ENCODE data around the gene SDE2. TPM values are rescaled to one million over a fixed set of nuclear protein-coding genes. Genes with fewer than 3 reads are reported as not detected.
"Not testable (repeated sequence)": the region's sequence is repeated elsewhere in the genome, so short reads cannot be mapped to it uniquely, and the experiment has no call there.

SDE2 gene
- total and polyA plus RNA-seq, 12 donors = 4.3 to 32.9 (median 16.9) TPM

DNA sequence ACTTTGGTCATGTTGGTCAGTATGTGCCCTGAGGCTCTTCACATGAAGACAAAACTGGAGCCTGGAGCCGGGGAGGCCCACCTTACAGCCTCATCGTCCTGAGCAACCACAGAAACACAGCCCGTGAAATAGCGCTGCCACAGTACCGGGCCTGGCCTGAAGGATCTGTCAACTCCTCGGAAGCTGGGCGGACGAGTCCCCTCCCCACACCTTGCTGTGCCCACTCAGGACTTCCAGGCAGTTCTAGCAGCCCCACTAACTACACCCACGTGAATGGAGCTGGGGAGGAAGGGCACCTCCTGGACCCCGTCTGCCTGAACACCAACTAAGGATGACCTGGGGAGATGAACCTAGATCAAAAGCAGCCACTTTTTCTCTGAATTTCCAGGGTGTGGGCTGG, 24.7 kb downstream of the SDE2 start:
- H3K9me3 ChIP-seq (replicated peaks in 1 of 3) = no peaks in the 10 kb centered on the region
- no peak overlapping the region for H3K4me3 ChIP-seq
- H3K27me3 ChIP-seq = no peaks in the 10 kb centered on the region
- 88 to 97% (median 91%) methylated on average over 6 to 10 of the region's 10 CpGs for WGBS, 4 donors
- TF ChIP-seq, protein P1, sequence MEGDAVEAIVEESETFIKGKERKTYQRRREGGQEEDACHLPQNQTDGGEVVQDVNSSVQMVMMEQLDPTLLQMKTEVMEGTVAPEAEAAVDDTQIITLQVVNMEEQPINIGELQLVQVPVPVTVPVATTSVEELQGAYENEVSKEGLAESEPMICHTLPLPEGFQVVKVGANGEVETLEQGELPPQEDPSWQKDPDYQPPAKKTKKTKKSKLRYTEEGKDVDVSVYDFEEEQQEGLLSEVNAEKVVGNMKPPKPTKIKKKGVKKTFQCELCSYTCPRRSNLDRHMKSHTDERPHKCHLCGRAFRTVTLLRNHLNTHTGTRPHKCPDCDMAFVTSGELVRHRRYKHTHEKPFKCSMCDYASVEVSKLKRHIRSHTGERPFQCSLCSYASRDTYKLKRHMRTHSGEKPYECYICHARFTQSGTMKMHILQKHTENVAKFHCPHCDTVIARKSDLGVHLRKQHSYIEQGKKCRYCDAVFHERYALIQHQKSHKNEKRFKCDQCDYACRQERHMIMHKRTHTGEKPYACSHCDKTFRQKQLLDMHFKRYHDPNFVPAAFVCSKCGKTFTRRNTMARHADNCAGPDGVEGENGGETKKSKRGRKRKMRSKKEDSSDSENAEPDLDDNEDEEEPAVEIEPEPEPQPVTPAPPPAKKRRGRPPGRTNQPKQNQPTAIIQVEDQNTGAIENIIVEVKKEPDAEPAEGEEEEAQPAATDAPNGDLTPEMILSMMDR (IDR thresholded peaks at IDR 0.05) = no peak
- TF ChIP-seq POLR2A (IDR thresholded peaks at IDR 0.05) = no peak
- no peaks in the 10 kb centered on the region for H3K36me3 ChIP-seq (replicated peaks in 1 of 2)
- H3K4me1 ChIP-seq (replicated peaks in 1 of 2) = no peaks in the 10 kb centered on the region
- no peak overlapping the region for H3K27ac ChIP-seq
- intact Hi-C loops (cut with DNase I) = loop anchor here in 1 of 2 donors (10.0 kb wide), 1 partner anchor 200 kb away; the partner anchor contains the start of gene SRP9
- peak in 1 of 7 donors; percentile 36 for DNase-seq

DNA sequence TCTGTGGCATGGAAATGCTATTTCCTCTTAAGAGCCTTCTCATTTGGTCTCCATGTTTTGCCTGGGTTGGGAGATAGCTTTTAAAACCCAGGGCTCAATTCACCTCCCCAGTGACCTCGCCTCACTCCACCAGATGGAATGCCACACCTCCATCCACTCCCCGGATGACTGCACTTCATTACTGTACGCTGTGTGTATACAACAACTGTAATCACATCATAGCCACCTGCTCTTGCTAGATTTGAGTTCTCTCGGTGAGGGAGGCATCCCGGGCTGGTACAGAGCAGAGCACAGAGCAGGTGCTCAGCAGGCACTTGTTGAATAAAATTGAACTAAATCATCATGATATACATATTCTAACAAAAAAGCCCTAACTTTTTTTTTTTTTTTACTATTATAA, 26.0 kb downstream of the SDE2 start:
- Histone ChIP-seq H3K27me3 (no peaks in the 10 kb centered on the region), H3K4me1 (replicated peaks in 1 of 2) (no peaks in the 10 kb centered on the region), H3K4me3 (no peak overlapping the region), H3K27ac (no peak overlapping the region), H3K36me3 (replicated peaks in 1 of 2) (no peaks in the 10 kb centered on the region), H3K9me3 (replicated peaks in 1 of 3) (no peaks in the 10 kb centered on the region)
- WGBS, 4 donors = 74 to 86% (median 83%) methylated on average over 5 of the region's 5 CpGs
- intact Hi-C loops (cut with DNase I) = loop anchor here in 1 of 2 donors (10.0 kb wide), 1 partner anchor 198 kb away; the partner anchor contains the start of gene SRP9
- no peak for TF ChIP-seq POLR2A (IDR thresholded peaks at IDR 0.05)
- TF ChIP-seq, protein P1 (IDR thresholded peaks at IDR 0.05) = no peak
- DNase-seq = peak in 1 of 7 donors; percentile 24

DNA sequence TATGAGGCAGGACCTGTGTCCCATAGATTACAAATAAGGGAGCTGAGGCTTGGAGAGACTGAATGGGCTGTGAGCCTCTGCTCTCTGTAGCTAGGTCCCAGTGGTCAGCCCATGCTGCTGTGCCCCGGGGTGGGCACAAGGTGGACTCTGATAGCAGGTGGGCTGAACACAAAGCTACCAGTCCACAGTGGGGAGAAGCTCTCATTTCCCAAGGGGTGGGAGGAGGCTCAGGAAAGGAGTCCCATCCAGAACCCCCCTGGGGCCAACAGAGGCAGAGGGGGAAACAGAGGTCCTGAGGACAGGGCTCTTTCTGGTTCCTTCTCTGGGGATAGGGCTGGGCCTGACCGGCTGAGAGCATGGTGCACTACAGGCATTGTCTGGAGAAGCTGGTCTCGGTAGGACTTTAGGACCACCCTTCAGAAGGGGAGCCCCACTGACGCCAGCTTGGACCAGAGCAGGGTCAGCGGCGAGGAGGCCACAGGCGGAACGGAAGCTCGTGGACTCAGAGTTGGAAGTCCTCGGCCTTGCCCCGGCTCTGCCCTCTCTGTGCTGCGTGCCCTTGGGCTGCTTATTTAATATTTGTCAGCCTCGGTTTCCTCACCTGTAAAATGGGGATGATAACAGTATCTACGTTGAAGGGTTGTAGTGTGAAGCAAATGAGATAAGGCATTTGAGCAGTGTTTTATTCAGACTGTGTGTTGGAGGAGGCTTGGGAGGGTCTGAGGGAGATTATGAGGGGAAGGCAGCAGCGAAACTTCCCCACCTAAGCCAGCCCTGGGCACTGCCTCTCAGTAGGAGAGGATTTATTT, 26.6 kb downstream of the SDE2 start:
- no peak overlapping the region for H3K27ac ChIP-seq
- DNase-seq = peak in 1 of 7 donors; percentile 24
- no peaks in the 10 kb centered on the region for H3K36me3 ChIP-seq (replicated peaks in 1 of 2)
- H3K4me1 ChIP-seq (replicated peaks in 1 of 2) = no peaks in the 10 kb centered on the region
- H3K9me3 ChIP-seq (replicated peaks in 1 of 3) = no peaks in the 10 kb centered on the region
- TF ChIP-seq, protein P1 (IDR thresholded peaks at IDR 0.05) = no peak
- TF ChIP-seq POLR2A (IDR thresholded peaks at IDR 0.05) = no peak
- no peaks in the 10 kb centered on the region for H3K27me3 ChIP-seq
- intact Hi-C loops (cut with DNase I) = loop anchor here in 1 of 2 donors (10.0 kb wide), 1 partner anchor 198 kb away; the partner anchor contains the start of gene SRP9
- no peak overlapping the region for H3K4me3 ChIP-seq
- WGBS, 4 donors = 86 to 95% (median 89%) methylated on average over 14 to 15 of the region's 15 CpGs

DNA sequence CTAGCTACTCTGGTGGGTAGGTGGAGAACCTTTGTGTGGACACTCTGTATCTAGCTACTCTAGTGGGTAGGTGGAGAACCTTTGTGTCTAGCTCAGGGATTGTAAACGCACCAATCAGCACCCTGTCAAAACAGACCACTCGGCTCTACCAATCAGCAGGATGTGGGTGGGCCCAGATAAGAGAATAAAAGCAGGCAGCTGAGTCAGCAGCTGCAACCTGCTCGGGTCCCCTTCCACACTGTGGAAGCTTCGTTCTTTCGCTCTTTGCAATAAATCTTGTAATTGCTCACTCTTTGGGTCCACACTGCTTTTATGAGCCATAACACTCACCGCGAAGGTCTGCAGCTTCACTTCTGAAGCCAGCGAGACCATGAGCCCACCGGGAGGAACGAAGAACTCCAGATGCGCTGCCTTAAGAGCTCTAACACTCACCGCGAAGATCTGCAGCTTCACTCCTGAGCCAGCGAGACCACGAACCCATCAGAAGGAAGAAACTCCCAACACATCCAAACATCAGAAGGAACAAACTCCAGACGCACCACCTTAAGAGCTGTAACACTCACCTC, 28.5 kb downstream of the SDE2 start:
- 86 to 94% (median 89%) methylated on average over 10 to 16 of the region's 16 CpGs for WGBS, 4 donors
- intact Hi-C loops (cut with DNase I) = loop anchor here in 1 of 2 donors (10.0 kb wide), 1 partner anchor 196 kb away; the partner anchor contains the start of gene SRP9
- DNase-seq = peak in 1 of 7 donors; percentile 7
- not testable (repeated sequence) for H3K27me3 ChIP-seq; H3K9me3 ChIP-seq (replicated peaks in 1 of 3); H3K4me1 ChIP-seq (replicated peaks in 1 of 2); H3K36me3 ChIP-seq (replicated peaks in 1 of 2); H3K27ac ChIP-seq; H3K4me3 ChIP-seq

DNA sequence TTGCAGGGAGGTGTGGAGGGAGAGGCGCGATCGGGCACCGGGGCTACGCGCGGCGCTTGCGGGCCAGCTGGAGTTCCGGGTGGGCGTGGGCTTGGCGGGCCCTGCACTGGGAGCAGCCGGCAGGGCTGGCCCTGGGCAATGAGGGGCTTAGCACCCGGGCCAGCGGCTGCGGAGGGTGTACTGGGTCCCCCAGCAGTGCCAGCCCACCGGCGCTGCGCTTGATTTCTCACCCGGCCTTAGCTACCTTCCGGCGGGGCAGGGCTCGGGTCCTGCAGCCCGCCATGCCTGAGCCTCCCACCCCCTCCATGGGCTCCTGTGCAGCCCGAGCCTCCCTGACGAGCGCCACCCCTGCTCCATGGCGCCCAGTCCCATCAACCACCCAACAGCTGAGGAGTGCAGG, 29.4 kb downstream of the SDE2 start:
- H3K27ac ChIP-seq; H3K4me3 ChIP-seq; DNase-seq; H3K9me3 ChIP-seq (replicated peaks in 1 of 3); H3K27me3 ChIP-seq; H3K4me1 ChIP-seq (replicated peaks in 1 of 2); H3K36me3 ChIP-seq (replicated peaks in 1 of 2): not testable (repeated sequence)
- intact Hi-C loops (cut with DNase I) = loop anchor here in 1 of 2 donors (10.0 kb wide), 1 partner anchor 195 kb away; the partner anchor contains the start of gene SRP9
- WGBS, 4 donors = 95 to 100% (median 96%) methylated on average over 2 to 28 of the region's 28 CpGs
